ENCODE measurements around the gene EDARADD. TPM values are rescaled to one million over a fixed set of nuclear protein-coding genes. Genes with fewer than 3 reads are reported as not detected.

EDARADD gene
- polyA plus RNA-seq, 1 donor = 0.66 TPM

GRCh38 chr1:236426215-236426614 lies 32.1 kb downstream of the EDARADD start:
- Histone ChIP-seq H3K9me3 (ENCODE audit: control insufficient read depth, low read depth, low read length) (peaks cover 8% of the 10 kb centered on the region), H3K27me3 (ENCODE audit: control insufficient read depth, insufficient read depth, low read length) (no peaks in the 10 kb centered on the region), H3K4me3 (ENCODE audit: low read length) (no peak overlapping the region), H3K27ac (ENCODE audit: low read length) (no peak overlapping the region), H3K4me1 (ENCODE audit: control insufficient read depth, insufficient read depth, low read length) (no peaks in the 10 kb centered on the region), H3K36me3 (ENCODE audit: control insufficient read depth, insufficient read depth, low read length) (no peaks in the 10 kb centered on the region)
- no CpG with 5 or more reads among the region's 3 CpGs for WGBS (ENCODE audit: insufficient coverage, low lambda C conversion rate)
- no peak for DNase-seq

GRCh38 chr1:236429715-236430274 lies 35.7 kb downstream of the EDARADD start:
- peak in 1 of 2 donors; percentile 16 for DNase-seq
- Histone ChIP-seq H3K27me3 (ENCODE audit: control insufficient read depth, insufficient read depth, low read length) (no peaks in the 10 kb centered on the region), H3K4me1 (ENCODE audit: control insufficient read depth, insufficient read depth, low read length) (no peaks in the 10 kb centered on the region), H3K4me3 (ENCODE audit: low read length) (no peak overlapping the region), H3K27ac (ENCODE audit: low read length) (no peak overlapping the region), H3K9me3 (ENCODE audit: control insufficient read depth, low read depth, low read length) (peaks cover 8% of the 10 kb centered on the region), H3K36me3 (ENCODE audit: control insufficient read depth, insufficient read depth, low read length) (no peaks in the 10 kb centered on the region)

- Histone ChIP-seq H3K9me3 (ENCODE audit: control insufficient read depth, low read depth, low read length) (peaks cover 3% of the 10 kb centered on the region), H3K27ac (ENCODE audit: low read length) (no peak overlapping the region), H3K27me3 (ENCODE audit: control insufficient read depth, insufficient read depth, low read length) (peaks cover 4% of the 10 kb centered on the region), H3K4me1 (ENCODE audit: control insufficient read depth, insufficient read depth, low read length) (no peaks in the 10 kb centered on the region), H3K4me3 (ENCODE audit: low read length) (no peak overlapping the region), H3K36me3 (ENCODE audit: control insufficient read depth, insufficient read depth, low read length) (no peaks in the 10 kb centered on the region)
- no CpG with 5 or more reads among the region's 6 CpGs for WGBS (ENCODE audit: insufficient coverage, low lambda C conversion rate)
- DNase-seq = no peak
Observed at GRCh38 chr1:236433819-236434315, 39.8 kb downstream of the EDARADD start.

GRCh38 chr1:236438614-236439013 lies 44.5 kb downstream of the EDARADD start:
- Histone ChIP-seq H3K4me1 (ENCODE audit: control insufficient read depth, insufficient read depth, low read length) (no peaks in the 10 kb centered on the region), H3K27ac (ENCODE audit: low read length) (no peak overlapping the region), H3K4me3 (ENCODE audit: low read length) (no peak overlapping the region), H3K27me3 (ENCODE audit: control insufficient read depth, insufficient read depth, low read length) (peaks cover 7% of the 10 kb centered on the region), H3K9me3 (ENCODE audit: control insufficient read depth, low read depth, low read length) (no peaks in the 10 kb centered on the region), H3K36me3 (ENCODE audit: control insufficient read depth, insufficient read depth, low read length) (no peaks in the 10 kb centered on the region)
- DNase-seq = no peak
- 100% methylated on average over 3 of the region's 9 CpGs for WGBS (ENCODE audit: insufficient coverage, low lambda C conversion rate)

GRCh38 chr1:236440373-236440772 lies 46.3 kb downstream of the EDARADD start:
- Histone ChIP-seq H3K27ac (ENCODE audit: low read length) (no peak overlapping the region), H3K9me3 (ENCODE audit: control insufficient read depth, low read depth, low read length) (no peaks in the 10 kb centered on the region), H3K4me1 (ENCODE audit: control insufficient read depth, insufficient read depth, low read length) (no peaks in the 10 kb centered on the region), H3K36me3 (ENCODE audit: control insufficient read depth, insufficient read depth, low read length) (no peaks in the 10 kb centered on the region), H3K4me3 (ENCODE audit: low read length) (no peak overlapping the region), H3K27me3 (ENCODE audit: control insufficient read depth, insufficient read depth, low read length) (peaks cover 7% of the 10 kb centered on the region)
- WGBS (ENCODE audit: insufficient coverage, low lambda C conversion rate) = 100% methylated on average over 1 of the region's 2 CpGs
- DNase-seq = no peak

GRCh38 chr1:236450779-236451178 lies 56.7 kb downstream of the EDARADD start:
- Histone ChIP-seq H3K36me3 (ENCODE audit: control insufficient read depth, insufficient read depth, low read length) (no peaks in the 10 kb centered on the region), H3K4me1 (ENCODE audit: control insufficient read depth, insufficient read depth, low read length) (no peaks in the 10 kb centered on the region), H3K27me3 (ENCODE audit: control insufficient read depth, insufficient read depth, low read length) (no peaks in the 10 kb centered on the region), H3K27ac (ENCODE audit: low read length) (no peak overlapping the region), H3K4me3 (ENCODE audit: low read length) (no peak overlapping the region), H3K9me3 (ENCODE audit: control insufficient read depth, low read depth, low read length) (no peaks in the 10 kb centered on the region)
- DNase-seq = no peak
- no CpG with 5 or more reads among the region's 5 CpGs for WGBS (ENCODE audit: insufficient coverage, low lambda C conversion rate)

- H3K27me3 ChIP-seq (ENCODE audit: control insufficient read depth, insufficient read depth, low read length) = no peaks in the 10 kb centered on the region
- DNase-seq = peak in 1 of 2 donors; percentile 9
- no peak overlapping the region for H3K4me3 ChIP-seq (ENCODE audit: low read length)
- H3K27ac ChIP-seq (ENCODE audit: low read length) = no peak overlapping the region
- no CpG with 5 or more reads among the region's 6 CpGs for WGBS (ENCODE audit: insufficient coverage, low lambda C conversion rate)
- no peaks in the 10 kb centered on the region for H3K9me3 ChIP-seq (ENCODE audit: control insufficient read depth, low read depth, low read length)
- H3K36me3 ChIP-seq (ENCODE audit: control insufficient read depth, insufficient read depth, low read length) = no peaks in the 10 kb centered on the region
- H3K4me1 ChIP-seq (ENCODE audit: control insufficient read depth, insufficient read depth, low read length) = no peaks in the 10 kb centered on the region
Observed at GRCh38 chr1:236451796-236452373, 57.8 kb downstream of the EDARADD start.

- Histone ChIP-seq H3K4me1 (ENCODE audit: control insufficient read depth, insufficient read depth, low read length) (no peaks in the 10 kb centered on the region), H3K27ac (ENCODE audit: low read length) (no peak overlapping the region)
- WGBS (ENCODE audit: insufficient coverage, low lambda C conversion rate) = 86% methylated on average over 1 of the region's 4 CpGs
Observed at GRCh38 chr1:236455243-236455642, 61.2 kb downstream of the EDARADD start.

GRCh38 chr1:236457775-236458174 lies 63.7 kb downstream of the EDARADD start:
- Histone ChIP-seq H3K4me1 (ENCODE audit: control insufficient read depth, insufficient read depth, low read length) (no peaks in the 10 kb centered on the region), H3K4me3 (ENCODE audit: low read length) (no peak overlapping the region), H3K9me3 (ENCODE audit: control insufficient read depth, low read depth, low read length) (no peaks in the 10 kb centered on the region), H3K27me3 (ENCODE audit: control insufficient read depth, insufficient read depth, low read length) (no peaks in the 10 kb centered on the region), H3K27ac (ENCODE audit: low read length) (no peak overlapping the region), H3K36me3 (ENCODE audit: control insufficient read depth, insufficient read depth, low read length) (no peaks in the 10 kb centered on the region)
- no peak for DNase-seq
- WGBS (ENCODE audit: insufficient coverage, low lambda C conversion rate) = 100% methylated on average over 1 of the region's 2 CpGs

More at GRCh38 chr1:236455243-236455642, 61.2 kb downstream of the EDARADD start:
- Histone ChIP-seq H3K27me3 (ENCODE audit: control insufficient read depth, insufficient read depth, low read length) (no peaks in the 10 kb centered on the region), H3K36me3 (ENCODE audit: control insufficient read depth, insufficient read depth, low read length) (no peaks in the 10 kb centered on the region), H3K4me3 (ENCODE audit: low read length) (no peak overlapping the region), H3K9me3 (ENCODE audit: control insufficient read depth, low read depth, low read length) (no peaks in the 10 kb centered on the region)
- DNase-seq = no peak

GRCh38 chr1:236458996-236459395 lies 64.9 kb downstream of the EDARADD start:
- no peaks in the 10 kb centered on the region for H3K27me3 ChIP-seq (ENCODE audit: control insufficient read depth, insufficient read depth, low read length)
- H3K4me1 ChIP-seq (ENCODE audit: control insufficient read depth, insufficient read depth, low read length) = no peaks in the 10 kb centered on the region
- H3K27ac ChIP-seq (ENCODE audit: low read length) = no peak overlapping the region
- no peaks in the 10 kb centered on the region for H3K9me3 ChIP-seq (ENCODE audit: control insufficient read depth, low read depth, low read length)
- no peak for DNase-seq
- no peaks in the 10 kb centered on the region for H3K36me3 ChIP-seq (ENCODE audit: control insufficient read depth, insufficient read depth, low read length)
- no peak overlapping the region for H3K4me3 ChIP-seq (ENCODE audit: low read length)
- WGBS (ENCODE audit: insufficient coverage, low lambda C conversion rate) = no CpG with 5 or more reads among the region's 4 CpGs

GRCh38 chr1:236460103-236460502 lies 66.0 kb downstream of the EDARADD start:
- Histone ChIP-seq H3K4me3 (ENCODE audit: low read length) (no peak overlapping the region), H3K9me3 (ENCODE audit: control insufficient read depth, low read depth, low read length) (no peaks in the 10 kb centered on the region), H3K36me3 (ENCODE audit: control insufficient read depth, insufficient read depth, low read length) (no peaks in the 10 kb centered on the region), H3K27ac (ENCODE audit: low read length) (no peak overlapping the region), H3K27me3 (ENCODE audit: control insufficient read depth, insufficient read depth, low read length) (no peaks in the 10 kb centered on the region), H3K4me1 (ENCODE audit: control insufficient read depth, insufficient read depth, low read length) (no peaks in the 10 kb centered on the region)
- no peak for DNase-seq
- no CpG with 5 or more reads among the region's 3 CpGs for WGBS (ENCODE audit: insufficient coverage, low lambda C conversion rate)

All from large intestine (tissue), 3 donors.